BE2C (cell line): ENCODE data around the gene RDH12.
"Not testable (repeated sequence)": the region's sequence is repeated elsewhere in the genome, so short reads cannot be mapped to it uniquely, and the experiment has no call there.

ENCODE experiments used
- DNase-seq: peaks from one replicate; pipeline ENCODE4 v3.0.0-alpha.2; 2020
- H3K27me3 ChIP-seq: fragments of 250-450 bp; sonication (Bioruptor Pico); 2 replicates; pipeline ENCODE4 v1.5.1; 2020; ENCODE audit warnings: mild to moderate bottlenecking
- H3K36me3 ChIP-seq: fragments of 250-450 bp; sonication (Bioruptor Pico); 2 replicates; pipeline ENCODE4 v1.5.1; 2020; ENCODE audit warnings: mild to moderate bottlenecking
- H3K4me1 ChIP-seq: fragments of 250-450 bp; sonication (Bioruptor Pico); 2 replicates; pipeline ENCODE4 v1.5.1; 2020
- H3K4me3 ChIP-seq: 2 replicates; pipeline ENCODE4 v1.5.1; 2011; ENCODE audit warnings: low read depth, low read length
- H3K9me3 ChIP-seq: fragments of 250-450 bp; sonication (Bioruptor Pico); 2 replicates; pipeline ENCODE4 v1.5.1; 2020
- CTCF ChIP-seq: IDR thresholded peaks from 2 replicates; pipeline ENCODE4 v1.5.1; 2012; ENCODE audit warnings: mild to moderate bottlenecking, low read depth, low read length

The RDH12 gene

GRCh38 chr14:67697006-67697405 is 4.7 kb upstream of the RDH12 start:
- no peaks in the 10 kb centered on the region for H3K9me3 ChIP-seq
- H3K4me1 ChIP-seq = no peaks in the 10 kb centered on the region
- peaks cover 11% of the 10 kb centered on the region for H3K36me3 ChIP-seq
- TF ChIP-seq CTCF = no peak
- H3K27me3 ChIP-seq = no peaks in the 10 kb centered on the region
- no peak for DNase-seq
- H3K4me3 ChIP-seq = no peak overlapping the region

- Histone ChIP-seq H3K36me3 (no peaks in the 10 kb centered on the region), H3K27me3 (no peaks in the 10 kb centered on the region), H3K4me3 (no peak overlapping the region), H3K9me3 (no peaks in the 10 kb centered on the region), H3K4me1 (no peaks in the 10 kb centered on the region)
- TF ChIP-seq CTCF = no peak
- no peak for DNase-seq
These were observed 3.5 kb upstream of the RDH12 start for GRCh38 chr14:67698179-67698578.

- H3K9me3 ChIP-seq = no peaks in the 10 kb centered on the region; the same call in 1 of the 2 replicates
- DNase-seq = no peak
- H3K4me1 ChIP-seq = no peaks in the 10 kb centered on the region
- H3K36me3 ChIP-seq = no peaks in the 10 kb centered on the region
- 0 out of 2 replicates have a peak, but pooled peaks cover 4% of the 10 kb centered on the region for H3K27me3 ChIP-seq
- no peak overlapping the region for H3K4me3 ChIP-seq
- no peak for TF ChIP-seq CTCF
These were observed 2.3 kb downstream of the RDH12 start for GRCh38 chr14:67703997-67704396.

- TF ChIP-seq CTCF = peak; percentile 87
- DNase-seq = peak; percentile 25
These were observed 2.9 kb downstream of the RDH12 start for GRCh38 chr14:67704484-67705089.

GRCh38 chr14:67705211-67705610 is 3.5 kb downstream of the RDH12 start:
- Histone ChIP-seq H3K9me3 (peaks cover 8% of the 10 kb centered on the region; the same call in 1 of the 2 replicates), H3K36me3 (no peaks in the 10 kb centered on the region), H3K27me3 (0 out of 2 replicates have a peak, but pooled peaks cover 4% of the 10 kb centered on the region), H3K4me1 (no peaks in the 10 kb centered on the region), H3K4me3 (no peak overlapping the region)
- TF ChIP-seq CTCF = no peak
- no peak for DNase-seq

More at GRCh38 chr14:67704484-67705089, 2.9 kb downstream of the RDH12 start:
- H3K36me3 ChIP-seq = no peaks in the 10 kb centered on the region
- H3K4me3 ChIP-seq = no peak overlapping the region
- no peaks in the 10 kb centered on the region for H3K4me1 ChIP-seq
- H3K27me3 ChIP-seq = 0 out of 2 replicates have a peak, but pooled peaks cover 4% of the 10 kb centered on the region
- H3K9me3 ChIP-seq = peaks cover 2% of the 10 kb centered on the region; the same call in 1 of the 2 replicates

- H3K4me1 ChIP-seq, DNase-seq, H3K27me3 ChIP-seq, H3K36me3 ChIP-seq, H3K4me3 ChIP-seq: not testable (repeated sequence)
- H3K9me3 ChIP-seq = peaks cover 10% of the 10 kb centered on the region; the same call in 1 of the 2 replicates
These were observed 7.7 kb downstream of the RDH12 start for GRCh38 chr14:67709346-67709745.

GRCh38 chr14:67709796-67710195 is 8.1 kb downstream of the RDH12 start:
- DNase-seq, H3K4me3 ChIP-seq: not testable (repeated sequence)
- peaks cover 10% of the 10 kb centered on the region; the same call in 1 of the 2 replicates for H3K9me3 ChIP-seq

More at GRCh38 chr14:67709796-67710195, 8.1 kb downstream of the RDH12 start:
- not testable (repeated sequence) for H3K4me1 ChIP-seq, H3K27me3 ChIP-seq, H3K36me3 ChIP-seq
